Ovary (tissue), 9 donors: Measurements from ENCODE around the gene SSR1. TPM values are rescaled to one million over a fixed set of nuclear protein-coding genes. Genes with fewer than 3 reads are reported as not detected.

ENCODE experiments used
- DNase-seq, 5 donors: peaks; one replicate each; pipeline ENCODE4 v3.0.0-alpha.2; 2019 to 2020
- H3K27ac ChIP-seq, 2 donors: fragments of 200-600 bp; one replicate each; pipeline versions ENCODE4 v1.5.1 to v1.8.0; 2019 to 2022
- H3K27me3 ChIP-seq: fragments of 200-600 bp; one replicate; pipeline ENCODE4 v1.8.0; 2022
- H3K36me3 ChIP-seq: fragments of 200-600 bp; sonication (generic); one replicate; pipeline ENCODE4 v1.5.1; 2019
- H3K4me1 ChIP-seq: one replicate; pipeline ENCODE4 v1.8.1; 2013; ENCODE audit warnings: mild to moderate bottlenecking, moderate library complexity; ENCODE audit not compliant: insufficient read depth
- H3K4me3 ChIP-seq: fragments of 200-600 bp; sonication (generic); one replicate; pipeline ENCODE4 v1.5.1; 2017
- H3K9me3 ChIP-seq, 2 donors: fragments of 200-600 bp in 1 of 2; sonication (generic) in 1 of 2; one replicate each; pipeline versions ENCODE4 v1.5.1 to v1.8.1; 2013 to 2019; ENCODE audit warnings: mild to moderate bottlenecking in 1 of 2, moderate library complexity in 1 of 2
- EP300 ChIP-seq: sonication (generic); formaldehyde crosslinking; IDR thresholded peaks from one replicate; pipeline ENCODE4 v1.6.1; 2017; ENCODE audit warnings: antibody characterized with exemption
- POLR2A ChIP-seq: fragments of 450-650 bp; IDR thresholded peaks from one replicate; pipeline ENCODE4 v1.6.1; 2017; ENCODE audit warnings: antibody characterized with exemption, mild to moderate bottlenecking, moderate library complexity
- WGBS, 3 donors: extraction: QIAGEN DNeasy Blood & Tissue Kit in 1 of 3; methylation state at CpG; one replicate each; pipeline versions ENCODE4 v1.1.5 to v1.1.7; 2013 to 2017; 5-methylcytosine and 5-hydroxymethylcytosine counted together
- intact Hi-C, 4 donors: fragments of 100-400 bp; cut with DNase I; formaldehyde crosslinking; loops; one replicate each; pipeline versions ENCODE4 v1.11.0 to v1.15.1; 2022 to 2023
- polyA plus RNA-seq, 2 donors: library from polyadenylated mRNA; stranded (reverse); fragments of 200-250 nt in 1 of 2; fragments of 350-450 nt in 1 of 2; fragmentation: Illumina TruSeq in 1 of 2; extraction: RNeasy Lipid Tissue Mini Kit (QIAGEN cat#74804) in 1 of 2; gene quantifications; one replicate each; pipeline ENCODE4 v1.2.3, GENCODE V29; 2013 to 2014
- total RNA-seq, 7 donors: library from RNA; depleted of rRNA in 2 of 7; stranded (reverse); fragments of >200 nt in 2 of 7; fragmentation: NEBNext Ultra II Directional in 3 of 7; extraction: Animal tissue kit (Norgen Biotek cat#: 25700) in 3 of 7; gene quantifications; one replicate each; pipeline versions ENCODE4 v1.1.0 to v1.2.4, GENCODE V29; 2016 to 2023
- TF ChIP-seq, protein P1 (sequence below), 3 donors: fragments of 450-650 bp in 2 of 3; fragments of 200-600 bp in 1 of 3; IDR thresholded peaks; one replicate each; pipeline versions ENCODE4 v1.5.1 to v1.8.0; 2016 to 2022; ENCODE audit warnings: antibody characterized with exemption in 3 of 3, mild to moderate bottlenecking in 1 of 3
- donor health status: DM: no; HTN: no; CAD: no; lungs with moderate emphysema.
- donor health status: DM: no; HTN: no; CAD: no.
- donor health status: Bipolar disorder and iron deficiency.
- donor health status: DM: yes; HTN: yes; CAD: no.
- donor health status: DM: no; HTN: no; CAD: no.
- donor health status: DM: yes; HTN: yes; CAD: no.

The SSR1 gene
- total and polyA plus RNA-seq, 9 donors: 42.3 to 166 (median 117) TPM

DNA sequence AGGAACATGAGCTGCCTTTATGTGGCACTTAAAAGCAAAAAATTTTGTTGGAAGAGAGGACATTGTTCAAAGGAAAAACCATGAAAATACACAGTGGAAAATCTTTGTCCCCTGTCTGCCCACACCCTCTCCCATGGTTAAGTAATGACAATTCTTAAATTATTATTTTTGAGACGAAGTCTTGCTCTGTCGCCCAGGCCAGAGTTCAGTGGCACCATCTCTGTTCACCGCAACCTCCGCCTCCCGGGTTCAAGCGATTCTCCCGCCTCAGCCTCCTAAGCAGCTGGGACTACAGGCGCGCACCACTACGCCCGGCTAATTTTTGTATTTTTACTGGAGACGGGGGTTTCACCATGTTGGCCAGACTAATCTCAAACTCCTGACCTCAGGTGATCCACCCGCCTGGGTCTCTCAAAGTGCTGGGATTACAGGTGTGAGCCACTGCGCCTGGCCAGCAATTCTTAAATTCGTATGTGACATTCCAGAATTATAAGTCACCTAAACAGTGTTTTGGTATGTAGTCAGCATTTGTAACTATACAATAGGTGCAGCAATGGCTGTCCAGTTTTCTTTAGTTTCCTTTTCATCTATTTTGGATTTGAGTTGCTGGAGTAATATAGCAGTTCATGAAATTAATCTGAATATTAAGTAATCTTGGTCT lies 636 bp upstream of the SSR1 start:
- TF ChIP-seq, protein P1, sequence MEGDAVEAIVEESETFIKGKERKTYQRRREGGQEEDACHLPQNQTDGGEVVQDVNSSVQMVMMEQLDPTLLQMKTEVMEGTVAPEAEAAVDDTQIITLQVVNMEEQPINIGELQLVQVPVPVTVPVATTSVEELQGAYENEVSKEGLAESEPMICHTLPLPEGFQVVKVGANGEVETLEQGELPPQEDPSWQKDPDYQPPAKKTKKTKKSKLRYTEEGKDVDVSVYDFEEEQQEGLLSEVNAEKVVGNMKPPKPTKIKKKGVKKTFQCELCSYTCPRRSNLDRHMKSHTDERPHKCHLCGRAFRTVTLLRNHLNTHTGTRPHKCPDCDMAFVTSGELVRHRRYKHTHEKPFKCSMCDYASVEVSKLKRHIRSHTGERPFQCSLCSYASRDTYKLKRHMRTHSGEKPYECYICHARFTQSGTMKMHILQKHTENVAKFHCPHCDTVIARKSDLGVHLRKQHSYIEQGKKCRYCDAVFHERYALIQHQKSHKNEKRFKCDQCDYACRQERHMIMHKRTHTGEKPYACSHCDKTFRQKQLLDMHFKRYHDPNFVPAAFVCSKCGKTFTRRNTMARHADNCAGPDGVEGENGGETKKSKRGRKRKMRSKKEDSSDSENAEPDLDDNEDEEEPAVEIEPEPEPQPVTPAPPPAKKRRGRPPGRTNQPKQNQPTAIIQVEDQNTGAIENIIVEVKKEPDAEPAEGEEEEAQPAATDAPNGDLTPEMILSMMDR (IDR thresholded peaks at IDR 0.05): no peak
- TF ChIP-seq EP300 (no peak), POLR2A (no peak)
- Histone ChIP-seq H3K36me3 (no peaks in the 10 kb centered on the region), H3K27ac (peak overlapping the region in 1 of 2 donors; percentile 95), H3K4me1 (peaks cover 7% of the 10 kb centered on the region), H3K27me3 (no peaks in the 10 kb centered on the region), H3K9me3 (no peaks in the 10 kb centered on the region), H3K4me3 (peak overlapping the region; percentile 65)
- peak in 3 of 5 donors; percentile 11 to 50 (median 46) for DNase-seq
- intact Hi-C loops: loop anchor here in 1 of 4 donors (5.0 to 10.0 kb wide), 2 partner anchors 79 to 1121 kb away; partner anchors contain the start of gene SLC35B3
- 78 to 85% (median 81%) methylated on average over 15 of the region's 15 CpGs for WGBS, 3 donors

DNA sequence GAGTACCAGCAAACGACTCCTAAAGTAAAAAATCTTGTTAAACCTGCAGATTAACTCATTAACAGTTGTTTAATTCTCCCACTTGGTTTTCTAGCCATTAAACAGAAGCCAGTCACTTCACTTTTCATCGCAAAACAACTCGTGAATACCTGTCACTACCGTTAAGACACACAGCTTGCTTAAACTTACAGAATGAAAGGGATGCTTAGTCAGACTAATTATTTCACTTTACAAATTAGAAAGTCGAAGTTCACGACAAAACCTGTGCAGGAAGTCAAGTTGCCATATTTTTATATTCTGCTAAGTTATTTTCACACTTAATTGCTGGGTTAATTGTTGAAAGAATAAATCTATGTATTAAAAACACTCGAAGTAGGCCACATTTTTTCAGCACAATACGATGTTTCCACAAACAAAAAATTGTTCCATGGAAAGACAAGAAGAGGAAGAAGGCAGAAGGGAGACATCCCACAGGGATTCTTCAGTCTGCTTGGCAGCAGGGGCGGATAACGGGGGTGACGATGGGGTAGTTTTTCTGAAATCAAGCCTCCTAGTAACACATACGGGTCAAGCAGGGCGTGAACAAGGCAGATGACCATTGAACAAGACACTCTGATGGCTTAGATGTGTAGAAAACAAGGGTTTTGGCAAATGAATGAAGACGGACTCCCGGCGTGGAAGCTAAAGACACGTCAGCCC lies 933 bp downstream of the SSR1 start:
- H3K4me1 ChIP-seq: peaks cover 7% of the 10 kb centered on the region
- no peak for DNase-seq
- H3K27ac ChIP-seq: peak overlapping the region; percentile 49 to 95
- H3K27me3 ChIP-seq: no peaks in the 10 kb centered on the region
- no peaks in the 10 kb centered on the region for H3K9me3 ChIP-seq
- H3K36me3 ChIP-seq: no peaks in the 10 kb centered on the region
- TF ChIP-seq EP300 (no peak), POLR2A (no peak)
- TF ChIP-seq, protein P1 (IDR thresholded peaks at IDR 0.05): no peak
- intact Hi-C loops: loop anchor here in 1 of 4 donors (5.0 to 10.0 kb wide), 2 partner anchors 80 to 1123 kb away; partner anchors contain the start of gene SLC35B3
- 0 to 1% (median 1%) methylated on average over 17 of the region's 17 CpGs for WGBS, 3 donors
- H3K4me3 ChIP-seq: peak overlapping the region; percentile 65

DNA sequence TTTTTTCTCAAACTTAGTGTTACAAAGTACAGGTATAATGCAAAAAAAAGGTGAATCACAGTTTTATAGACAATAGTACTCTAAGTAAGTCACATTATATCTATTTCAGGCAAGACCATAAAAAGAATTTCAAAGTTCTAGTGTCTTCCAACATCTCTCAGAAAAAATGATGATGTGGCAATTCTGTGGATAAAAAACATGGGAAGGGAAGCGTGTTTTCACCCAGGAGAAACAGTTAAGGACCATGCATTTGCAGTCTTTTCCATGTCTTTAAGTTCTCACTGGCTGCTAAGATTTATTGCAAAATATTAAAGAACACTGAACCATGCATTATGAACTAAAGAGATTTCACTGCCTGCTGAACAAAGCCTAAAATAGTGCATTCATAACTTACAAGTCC lies 1.8 kb downstream of the SSR1 start:
- TF ChIP-seq EP300 (no peak), POLR2A (no peak)
- TF ChIP-seq, protein P1 (IDR thresholded peaks at IDR 0.05): no peak
- DNase-seq: no peak
- Histone ChIP-seq H3K27me3 (no peaks in the 10 kb centered on the region), H3K4me1 (peaks cover 7% of the 10 kb centered on the region), H3K27ac (no peak overlapping the region), H3K9me3 (no peaks in the 10 kb centered on the region), H3K4me3 (no peak overlapping the region), H3K36me3 (no peaks in the 10 kb centered on the region)
- 11 to 24% (median 17%) methylated on average over 1 of the region's 1 CpG for WGBS, 3 donors
- intact Hi-C loops: loop anchor here in 1 of 4 donors (5.0 to 10.0 kb wide), 2 partner anchors 81 to 1124 kb away; partner anchors contain the start of gene SLC35B3

DNA sequence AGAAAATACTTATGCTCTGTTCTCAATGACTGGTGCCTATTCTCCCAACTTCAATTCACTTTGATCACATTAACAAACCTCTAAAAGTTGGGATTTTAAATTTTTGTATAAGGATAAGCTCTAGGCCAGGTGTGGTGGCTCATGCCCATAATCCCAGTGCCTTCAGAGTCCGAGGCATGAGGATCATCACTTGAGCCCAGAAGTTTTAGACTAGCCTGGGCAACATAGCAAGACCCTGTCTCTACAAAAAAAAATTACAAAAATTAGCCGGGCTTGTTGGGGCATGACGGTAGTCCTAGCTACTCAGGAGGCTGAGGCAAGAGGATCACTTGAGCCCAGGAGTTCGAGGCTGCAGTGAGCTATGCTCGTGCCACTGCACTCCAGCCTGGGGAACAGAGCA lies 3.9 kb downstream of the SSR1 start:
- Histone ChIP-seq H3K27me3 (no peaks in the 10 kb centered on the region), H3K27ac (no peak overlapping the region), H3K4me1 (peaks cover 7% of the 10 kb centered on the region), H3K9me3 (no peaks in the 10 kb centered on the region), H3K36me3 (no peaks in the 10 kb centered on the region), H3K4me3 (no peak overlapping the region)
- no peak for DNase-seq
- intact Hi-C loops: no loop called here
- 74 to 97% (median 95%) methylated on average over 5 of the region's 5 CpGs for whole genome bisulfite sequencing, 3 donors
- no peak for TF ChIP-seq EP300
- no peak for TF ChIP-seq POLR2A
- TF ChIP-seq, protein P1 (IDR thresholded peaks at IDR 0.05): no peak
